Mesendoderm (in vitro differentiated cells): ENCODE results near the gene CPED1.

ENCODE experiments used
- DNase-seq: peaks from one replicate; pipeline ENCODE4 v3.0.0; 2013
- H2AK5ac ChIP-seq: 2 replicates; pipeline ENCODE4 v1.6.1; 2013; ENCODE audit warnings: low read length, inconsistent platforms
- H2BK120ac ChIP-seq: 2 replicates; pipeline ENCODE4 v1.6.1; 2013; ENCODE audit warnings: low read depth, mild to moderate bottlenecking, low read length, moderate library complexity, mixed read lengths
- H2BK15ac ChIP-seq: replicated peaks from 2 replicates; pipeline ENCODE4 v1.6.1; 2013; ENCODE audit warnings: low read depth, mild to moderate bottlenecking, moderate library complexity
- H2BK5ac ChIP-seq: 2 replicates; pipeline ENCODE4 v1.6.1; 2013; ENCODE audit warnings: low read length, inconsistent platforms
- H3K18ac ChIP-seq: 2 replicates; pipeline ENCODE4 v1.6.1; 2013; ENCODE audit warnings: mild to moderate bottlenecking, low read length, mixed read lengths
- H3K23ac ChIP-seq: one replicate; pipeline ENCODE4 v1.6.1; 2013; ENCODE audit warnings: low read length
- H3K27ac ChIP-seq: 2 replicates; pipeline ENCODE4 v1.5.1; 2013; ENCODE audit warnings: low read depth, mild to moderate bottlenecking, inconsistent platforms, low read length, moderate library complexity
- H3K27me3 ChIP-seq: 2 replicates; pipeline ENCODE4 v1.6.1; 2013; ENCODE audit warnings: low read length, control low read depth, mild to moderate bottlenecking, inconsistent platforms; ENCODE audit not compliant: insufficient read depth, poor library complexity
- H3K36me3 ChIP-seq: 2 replicates; pipeline ENCODE4 v1.6.1; 2013; ENCODE audit warnings: low read length, inconsistent platforms; ENCODE audit not compliant: control insufficient read depth, insufficient read depth
- H3K4ac ChIP-seq: one replicate; pipeline ENCODE4 v1.6.1; 2013; ENCODE audit warnings: low read depth, mild to moderate bottlenecking, low read length, moderate library complexity
- H3K4me1 ChIP-seq: 2 replicates; pipeline ENCODE4 v1.6.1; 2013; ENCODE audit warnings: low read depth, low read length, inconsistent platforms; ENCODE audit not compliant: control insufficient read depth
- H3K4me2 ChIP-seq: 2 replicates; pipeline ENCODE4 v1.6.1; 2013; ENCODE audit warnings: low read length
- H3K4me3 ChIP-seq: 2 replicates; pipeline ENCODE4 v1.5.1; 2013; ENCODE audit warnings: mild to moderate bottlenecking, low read length
- H3K56ac ChIP-seq: one replicate; pipeline ENCODE4 v1.6.1; 2013; ENCODE audit warnings: low read length
- H3K79me1 ChIP-seq: 2 replicates; pipeline ENCODE4 v1.6.1; 2013; ENCODE audit warnings: low read length, inconsistent platforms
- H3K79me2 ChIP-seq: 2 replicates; pipeline ENCODE4 v1.6.1; 2013; ENCODE audit warnings: mild to moderate bottlenecking, low read length; ENCODE audit not compliant: control insufficient read depth, insufficient read depth
- H3K9ac ChIP-seq: 2 replicates; pipeline ENCODE4 v1.6.1; 2013; ENCODE audit warnings: low read length, inconsistent platforms
- H4K5ac ChIP-seq: one replicate; pipeline ENCODE4 v1.6.1; 2013; ENCODE audit warnings: low read length
- H4K8ac ChIP-seq: one replicate; pipeline ENCODE4 v1.6.1; 2013; ENCODE audit warnings: low read depth, mild to moderate bottlenecking, control low read depth, low read length, moderate library complexity
- WGBS: extraction: QIAGEN DNeasy Blood & Tissue Kit; methylation state at CpG from one replicate; pipeline ENCODE4 v1.1.7; 2013; ENCODE audit warnings: low lambda C conversion rate, missing lambda C conversion rate; ENCODE audit not compliant: insufficient coverage; ENCODE audit errors: extremely low coverage; 5-methylcytosine and 5-hydroxymethylcytosine counted together

The CPED1 gene

DNA sequence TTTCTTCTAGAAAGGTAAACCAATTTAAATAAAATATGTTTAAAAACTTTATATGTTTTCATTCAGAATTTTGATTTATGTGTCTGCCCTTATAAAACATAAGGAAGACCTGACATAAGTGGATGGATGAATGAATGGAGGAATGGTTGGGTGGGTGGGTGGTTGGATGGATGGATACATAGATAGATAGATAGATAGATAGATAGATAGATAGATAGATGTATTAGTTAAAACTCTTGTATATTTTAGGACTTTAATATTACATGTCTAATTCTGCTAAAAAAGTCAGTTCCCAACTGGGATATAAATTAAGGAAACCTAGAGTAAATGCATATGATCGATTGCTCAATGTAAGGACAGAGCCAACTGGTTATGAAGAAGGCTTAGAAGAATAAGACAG, 184.0 kb downstream of the CPED1 start:
- Histone ChIP-seq H3K36me3 (no peaks in the 10 kb centered on the region), H3K4ac (no peak overlapping the region), H3K9ac (no peak overlapping the region), H3K56ac (no peak overlapping the region), H3K27me3 (no peaks in the 10 kb centered on the region), H3K4me2 (no peak overlapping the region), H3K79me2 (no peaks in the 10 kb centered on the region), H2BK5ac (no peak overlapping the region), H3K4me3 (no peak overlapping the region), H2BK120ac (no peak overlapping the region), H4K5ac (no peak overlapping the region), H2BK15ac (no peak overlapping the region), H3K23ac (no peak overlapping the region), H3K18ac (no peak overlapping the region), H3K27ac (no peak overlapping the region), H4K8ac (no peak overlapping the region), H2AK5ac (no peak overlapping the region), H3K79me1 (no peaks in the 10 kb centered on the region), H3K4me1 (no peaks in the 10 kb centered on the region)
- no peak for DNase-seq
- WGBS, result no CpG with 5 or more reads among the region's 1 CpG

- no peak overlapping the region for H3K4me3 ChIP-seq
- H3K27me3 ChIP-seq, result no peaks in the 10 kb centered on the region
- no peaks in the 10 kb centered on the region for H3K4me1 ChIP-seq
- H2BK15ac ChIP-seq, result no peak overlapping the region
- no peak overlapping the region for H4K5ac ChIP-seq
- H3K79me1 ChIP-seq, result no peaks in the 10 kb centered on the region
- no peak overlapping the region for H3K56ac ChIP-seq
- no peak overlapping the region for H3K4ac ChIP-seq
- no peak overlapping the region for H3K4me2 ChIP-seq
- H2BK120ac ChIP-seq, result no peak overlapping the region
- DNase-seq, result no peak
- no peak overlapping the region for H3K23ac ChIP-seq
- H4K8ac ChIP-seq, result no peak overlapping the region
- no peak overlapping the region for H3K18ac ChIP-seq
- H3K9ac ChIP-seq, result no peak overlapping the region
- no peaks in the 10 kb centered on the region for H3K36me3 ChIP-seq
- H3K79me2 ChIP-seq, result no peaks in the 10 kb centered on the region
- WGBS, result no CpG with 5 or more reads among the region's 5 CpGs
- H2BK5ac ChIP-seq, result no peak overlapping the region
- H2AK5ac ChIP-seq, result no peak overlapping the region
- H3K27ac ChIP-seq, result no peak overlapping the region
Measured at GRCh38 chr7:121175826-121176225, 187.3 kb downstream of the CPED1 start.

GRCh38 chr7:121178452-121178851, 189.9 kb downstream of the CPED1 start:
- H2BK120ac ChIP-seq, result no peak overlapping the region
- no peak overlapping the region for H4K8ac ChIP-seq

GRCh38 chr7:121178869-121179497, 190.5 kb downstream of the CPED1 start:
- Histone ChIP-seq H2BK120ac (no peak overlapping the region), H2BK5ac (no peak overlapping the region), H2BK15ac (no peak overlapping the region), H3K79me2 (no peaks in the 10 kb centered on the region), H3K4me2 (no peak overlapping the region), H3K56ac (no peak overlapping the region), H3K18ac (no peak overlapping the region), H2AK5ac (no peak overlapping the region), H3K4me3 (no peak overlapping the region), H3K4me1 (no peaks in the 10 kb centered on the region), H4K8ac (no peak overlapping the region), H3K27ac (no peak overlapping the region), H3K4ac (no peak overlapping the region), H3K79me1 (no peaks in the 10 kb centered on the region), H4K5ac (no peak overlapping the region), H3K27me3 (no peaks in the 10 kb centered on the region), H3K9ac (no peak overlapping the region), H3K23ac (no peak overlapping the region), H3K36me3 (no peaks in the 10 kb centered on the region)
- no CpG with 5 or more reads among the region's 2 CpGs for WGBS
- DNase-seq, result no peak

More at GRCh38 chr7:121178452-121178851, 189.9 kb downstream of the CPED1 start:
- no peak for DNase-seq
- Histone ChIP-seq H3K9ac (no peak overlapping the region), H2BK5ac (no peak overlapping the region), H3K36me3 (no peaks in the 10 kb centered on the region), H3K4me3 (no peak overlapping the region), H3K18ac (no peak overlapping the region), H3K56ac (no peak overlapping the region), H3K79me2 (no peaks in the 10 kb centered on the region), H3K4me2 (no peak overlapping the region), H2BK15ac (no peak overlapping the region), H3K23ac (no peak overlapping the region), H2AK5ac (no peak overlapping the region), H3K27me3 (no peaks in the 10 kb centered on the region), H4K5ac (no peak overlapping the region), H3K27ac (no peak overlapping the region), H3K4me1 (no peaks in the 10 kb centered on the region), H3K79me1 (no peaks in the 10 kb centered on the region), H3K4ac (no peak overlapping the region)
- WGBS, result no CpG with 5 or more reads among the region's 3 CpGs

GRCh38 chr7:121180436-121181063, 192.0 kb downstream of the CPED1 start:
- Histone ChIP-seq H3K56ac (no peak overlapping the region), H2BK15ac (no peak overlapping the region), H3K36me3 (no peaks in the 10 kb centered on the region), H3K4me1 (no peaks in the 10 kb centered on the region), H4K8ac (no peak overlapping the region), H3K18ac (no peak overlapping the region), H2BK5ac (no peak overlapping the region), H3K9ac (no peak overlapping the region), H4K5ac (no peak overlapping the region), H3K4ac (no peak overlapping the region), H2BK120ac (no peak overlapping the region), H2AK5ac (no peak overlapping the region), H3K4me2 (no peak overlapping the region), H3K79me1 (no peaks in the 10 kb centered on the region), H3K79me2 (no peaks in the 10 kb centered on the region), H3K27ac (no peak overlapping the region), H3K23ac (no peak overlapping the region), H3K27me3 (no peaks in the 10 kb centered on the region), H3K4me3 (no peak overlapping the region)
- WGBS, result no CpG with 5 or more reads among the region's 4 CpGs
- DNase-seq, result no peak

GRCh38 chr7:121181357-121181756, 192.8 kb downstream of the CPED1 start:
- H2BK5ac ChIP-seq, result no peak overlapping the region
- H3K56ac ChIP-seq, result no peak overlapping the region
- H3K23ac ChIP-seq, result no peak overlapping the region
- H3K79me2 ChIP-seq, result no peaks in the 10 kb centered on the region
- H3K4me2 ChIP-seq, result no peak overlapping the region
- no peaks in the 10 kb centered on the region for H3K79me1 ChIP-seq
- no peak overlapping the region for H3K18ac ChIP-seq
- no peak overlapping the region for H3K9ac ChIP-seq
- H2BK15ac ChIP-seq, result no peak overlapping the region
- H3K27me3 ChIP-seq, result no peaks in the 10 kb centered on the region
- H4K8ac ChIP-seq, result no peak overlapping the region
- DNase-seq, result no peak
- H2AK5ac ChIP-seq, result no peak overlapping the region
- H3K36me3 ChIP-seq, result no peaks in the 10 kb centered on the region
- H3K4me3 ChIP-seq, result no peak overlapping the region
- 100% methylated on average over 1 of the region's 1 CpG for WGBS
- no peaks in the 10 kb centered on the region for H3K4me1 ChIP-seq
- no peak overlapping the region for H4K5ac ChIP-seq
- H3K4ac ChIP-seq, result no peak overlapping the region
- H2BK120ac ChIP-seq, result no peak overlapping the region
- no peak overlapping the region for H3K27ac ChIP-seq
